Measurements from ENCODE around the gene FNTB. TPM values are rescaled to one million over a fixed set of nuclear protein-coding genes. Genes with fewer than 3 reads are reported as not detected.

FNTB gene
- total and polyA plus RNA-seq, 9 of the 15 experiments (the other 6 are each of a cell fraction or from before 2014, with no cell fraction given), result 6.9 to 23.2 (median 12.2) TPM

- TF ChIP-seq GABPA (tag; conservative IDR thresholded peaks at IDR 0.05; ENCODE audit: low read depth), result no peak; the same call in 1 of the 2 replicates
- TF ChIP-seq ZNF146 (CRISPR knock-in tag; IDR thresholded peaks at IDR 0.05; ENCODE audit: unreplicated experiment), result no peak
- TF ChIP-seq MAZ (CRISPR knock-in tag; conservative IDR thresholded peaks at IDR 0.05 in 1 of 2, IDR thresholded peaks at IDR 0.05 in 1 of 2), result no peak
- TF ChIP-seq TEAD2 (tag; IDR thresholded peaks at IDR 0.05), result no peak
- TF ChIP-seq, protein P1, sequence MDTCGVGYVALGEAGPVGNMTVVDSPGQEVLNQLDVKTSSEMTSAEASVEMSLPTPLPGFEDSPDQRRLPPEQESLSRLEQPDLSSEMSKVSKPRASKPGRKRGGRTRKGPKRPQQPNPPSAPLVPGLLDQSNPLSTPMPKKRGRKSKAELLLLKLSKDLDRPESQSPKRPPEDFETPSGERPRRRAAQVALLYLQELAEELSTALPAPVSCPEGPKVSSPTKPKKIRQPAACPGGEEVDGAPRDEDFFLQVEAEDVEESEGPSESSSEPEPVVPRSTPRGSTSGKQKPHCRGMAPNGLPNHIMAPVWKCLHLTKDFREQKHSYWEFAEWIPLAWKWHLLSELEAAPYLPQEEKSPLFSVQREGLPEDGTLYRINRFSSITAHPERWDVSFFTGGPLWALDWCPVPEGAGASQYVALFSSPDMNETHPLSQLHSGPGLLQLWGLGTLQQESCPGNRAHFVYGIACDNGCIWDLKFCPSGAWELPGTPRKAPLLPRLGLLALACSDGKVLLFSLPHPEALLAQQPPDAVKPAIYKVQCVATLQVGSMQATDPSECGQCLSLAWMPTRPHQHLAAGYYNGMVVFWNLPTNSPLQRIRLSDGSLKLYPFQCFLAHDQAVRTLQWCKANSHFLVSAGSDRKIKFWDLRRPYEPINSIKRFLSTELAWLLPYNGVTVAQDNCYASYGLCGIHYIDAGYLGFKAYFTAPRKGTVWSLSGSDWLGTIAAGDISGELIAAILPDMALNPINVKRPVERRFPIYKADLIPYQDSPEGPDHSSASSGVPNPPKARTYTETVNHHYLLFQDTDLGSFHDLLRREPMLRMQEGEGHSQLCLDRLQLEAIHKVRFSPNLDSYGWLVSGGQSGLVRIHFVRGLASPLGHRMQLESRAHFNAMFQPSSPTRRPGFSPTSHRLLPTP (IDR thresholded peaks at IDR 0.05; ENCODE audit: borderline replicate concordance, extremely low read depth, insufficient read length), result no peak
- TF ChIP-seq ATF1 (CRISPR knock-in tag; IDR thresholded peaks at IDR 0.05), result no peak
- no peak for TF ChIP-seq ATF1 (tag; IDR thresholded peaks at IDR 0.05)
- no peak for TF ChIP-seq ZNF551 (CRISPR knock-in tag; IDR thresholded peaks at IDR 0.05)
- 0 out of 2 replicates have a peak, but pooled peaks have one; percentile 36 for TF ChIP-seq POLR2G (IDR thresholded peaks at IDR 0.05; ENCODE audit: low read depth, low read length)
- no peak for TF ChIP-seq HDGF (IDR thresholded peaks at IDR 0.05)
- TF ChIP-seq VEZF1 (CRISPR knock-in tag; IDR thresholded peaks at IDR 0.05), result no peak
- peak in 1 of 2 experiments; percentile 38 for TF ChIP-seq E2F6 (IDR thresholded peaks at IDR 0.05; ENCODE audit: borderline replicate concordance in 1 of 2, extremely low read depth in 1 of 2, insufficient read depth in 1 of 2, insufficient read length in 1 of 2, low read depth in 1 of 2, low read length in 1 of 2, poor library complexity in 1 of 2, severe bottlenecking in 1 of 2)
- no peak for TF ChIP-seq POU5F1 (IDR thresholded peaks at IDR 0.05; ENCODE audit: borderline replicate concordance, low read depth, low read length, partially characterized antibody)
- no peak for TF ChIP-seq BRD4 (IDR thresholded peaks at IDR 0.05)
- no peak for TF ChIP-seq PPARD (CRISPR knock-in tag; IDR thresholded peaks at IDR 0.05)
- TF ChIP-seq NONO (IDR thresholded peaks at IDR 0.05; ENCODE audit: low read depth in 2 of 2, low read length in 1 of 2), result no peak
- no peak for TF ChIP-seq PATZ1 (CRISPR knock-in tag; IDR thresholded peaks at IDR 0.05; ENCODE audit: borderline replicate concordance)
Measured at GRCh38 chr14:65043893-65044595, 57.3 kb downstream of the FNTB start (continued).

Data from K562 (cell line).